ENCODE data around the gene CITED4.

CITED4 gene

GRCh38 chr1:40830419-40830943 is 31.7 kb downstream of the CITED4 start:
- DNase-seq (ENCODE audit: low spot score) = no peak
- TF ChIP-seq CTCF (IDR thresholded peaks at IDR 0.05; ENCODE audit: extremely low read depth, missing control alignments) = no peak

GRCh38 chr1:40829631-40830245 is 32.4 kb downstream of the CITED4 start:
- TF ChIP-seq CTCF (IDR thresholded peaks at IDR 0.05; ENCODE audit: extremely low read depth, missing control alignments) = no peak
- no peak for DNase-seq (ENCODE audit: low spot score)

- DNase-seq (ENCODE audit: low spot score) = no peak
- no peak for TF ChIP-seq CTCF (IDR thresholded peaks at IDR 0.05; ENCODE audit: extremely low read depth, missing control alignments)
Observed at GRCh38 chr1:40825996-40826395, 36.2 kb downstream of the CITED4 start.

GRCh38 chr1:40825435-40825788 is 36.8 kb downstream of the CITED4 start:
- DNase-seq (ENCODE audit: low spot score) = peak; percentile 69
- no peak for TF ChIP-seq CTCF (IDR thresholded peaks at IDR 0.05; ENCODE audit: extremely low read depth, missing control alignments)

- TF ChIP-seq CTCF (IDR thresholded peaks at IDR 0.05; ENCODE audit: extremely low read depth, missing control alignments) = no peak
- DNase-seq (ENCODE audit: low spot score) = no peak
Observed at GRCh38 chr1:40824591-40825434, 37.4 kb downstream of the CITED4 start.

- no peak for TF ChIP-seq CTCF (IDR thresholded peaks at IDR 0.05; ENCODE audit: extremely low read depth, missing control alignments)
- no peak for DNase-seq (ENCODE audit: low spot score)
Observed at GRCh38 chr1:40823983-40824382, 38.2 kb downstream of the CITED4 start.

- no peak for TF ChIP-seq CTCF (IDR thresholded peaks at IDR 0.05; ENCODE audit: extremely low read depth, missing control alignments)
- no peak for DNase-seq (ENCODE audit: low spot score)
Observed at GRCh38 chr1:40823345-40823744, 38.8 kb downstream of the CITED4 start.

Data from GM20000 (cell line).